Lower lobe of right lung (tissue), 2 donors: Measurements from ENCODE around the gene WLS. TPM values are rescaled to one million over a fixed set of nuclear protein-coding genes. Genes with fewer than 3 reads are reported as not detected.
A peak's percentile ranks its signal among the peaks of the same experiment; 100 is the strongest.

Experiments
- ATAC-seq, 2 donors: fragments of 200-7000 bp; cut with Tn5 transposase; one replicate each; pipeline ENCODE4 v1.9.1; 2020 to 2022; ENCODE audit warnings: mild to moderate bottlenecking in 2 of 2, moderate library complexity in 2 of 2
- DNase-seq: peaks from one replicate; pipeline ENCODE4 v3.0.0-alpha.2; 2020
- H3K27ac ChIP-seq: fragments of 200-600 bp; one replicate; pipeline ENCODE4 v1.8.0; 2022
- H3K27me3 ChIP-seq: fragments of 200-600 bp; one replicate; pipeline ENCODE4 v1.8.0; 2022; ENCODE audit warnings: low read depth
- H3K36me3 ChIP-seq: fragments of 200-600 bp; one replicate; pipeline ENCODE4 v1.8.0; 2022; ENCODE audit warnings: mild to moderate bottlenecking
- H3K4me1 ChIP-seq: fragments of 200-600 bp; one replicate; pipeline ENCODE4 v1.8.0; 2022
- H3K4me3 ChIP-seq: fragments of 200-600 bp; one replicate; pipeline ENCODE4 v1.8.0; 2022; ENCODE audit warnings: mild to moderate bottlenecking
- H3K9me3 ChIP-seq: fragments of 200-600 bp; one replicate; pipeline ENCODE4 v1.8.0; 2022
- intact Hi-C: fragments of 100-400 bp; cut with DNase I; formaldehyde crosslinking; loops from one replicate; pipeline ENCODE4 v1.11.0; 2022
- total RNA-seq: library from RNA; stranded (reverse); fragmentation: NEBNext Ultra II Directional; extraction: Animal tissue kit (Norgen Biotek cat#: 25700); gene quantifications from one replicate; pipeline ENCODE4 v1.2.1, GENCODE V29; 2021
- TF ChIP-seq, protein P1 (sequence below): fragments of 200-600 bp; IDR thresholded peaks from one replicate; pipeline ENCODE4 v1.8.0; 2022; ENCODE audit warnings: antibody characterized with exemption, mild to moderate bottlenecking
- donor health status: DM: no; HTN: yes; CAD: no; lungs with severe emphysema.

The WLS gene
- total RNA-seq, 1 donor from 2014 or later, result 85.2 TPM

DNA sequence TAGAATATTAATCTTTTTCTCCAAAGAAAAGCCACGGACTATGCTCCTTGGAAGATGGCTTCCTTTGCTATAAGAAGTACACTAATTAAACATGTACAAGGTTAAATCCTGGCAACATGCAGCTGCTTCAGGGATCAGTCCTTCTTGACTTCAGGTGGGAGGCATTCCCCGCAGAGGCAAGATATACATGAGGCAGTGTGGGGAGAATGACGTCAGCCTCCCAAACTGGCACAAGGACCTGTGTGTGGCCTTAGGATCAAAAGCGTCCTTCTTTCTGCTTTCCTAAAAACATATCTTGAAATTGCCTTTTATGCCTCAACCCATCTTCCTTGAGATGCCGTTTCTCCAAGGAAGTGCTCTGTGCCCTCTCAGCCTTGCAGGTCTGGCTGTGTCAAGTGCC, 90.3 kb downstream of the WLS start:
- no peak overlapping the region for H3K4me3 ChIP-seq
- H3K27me3 ChIP-seq, result no peaks in the 10 kb centered on the region
- DNase-seq (no peak), ATAC-seq (peak; percentile 31 to 58)
- peaks cover 36% of the 10 kb centered on the region for H3K36me3 ChIP-seq
- peaks cover 15% of the 10 kb centered on the region for H3K4me1 ChIP-seq
- intact Hi-C loops, result no loop called here
- TF ChIP-seq, protein P1, sequence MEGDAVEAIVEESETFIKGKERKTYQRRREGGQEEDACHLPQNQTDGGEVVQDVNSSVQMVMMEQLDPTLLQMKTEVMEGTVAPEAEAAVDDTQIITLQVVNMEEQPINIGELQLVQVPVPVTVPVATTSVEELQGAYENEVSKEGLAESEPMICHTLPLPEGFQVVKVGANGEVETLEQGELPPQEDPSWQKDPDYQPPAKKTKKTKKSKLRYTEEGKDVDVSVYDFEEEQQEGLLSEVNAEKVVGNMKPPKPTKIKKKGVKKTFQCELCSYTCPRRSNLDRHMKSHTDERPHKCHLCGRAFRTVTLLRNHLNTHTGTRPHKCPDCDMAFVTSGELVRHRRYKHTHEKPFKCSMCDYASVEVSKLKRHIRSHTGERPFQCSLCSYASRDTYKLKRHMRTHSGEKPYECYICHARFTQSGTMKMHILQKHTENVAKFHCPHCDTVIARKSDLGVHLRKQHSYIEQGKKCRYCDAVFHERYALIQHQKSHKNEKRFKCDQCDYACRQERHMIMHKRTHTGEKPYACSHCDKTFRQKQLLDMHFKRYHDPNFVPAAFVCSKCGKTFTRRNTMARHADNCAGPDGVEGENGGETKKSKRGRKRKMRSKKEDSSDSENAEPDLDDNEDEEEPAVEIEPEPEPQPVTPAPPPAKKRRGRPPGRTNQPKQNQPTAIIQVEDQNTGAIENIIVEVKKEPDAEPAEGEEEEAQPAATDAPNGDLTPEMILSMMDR, result no peak
- no peaks in the 10 kb centered on the region for H3K9me3 ChIP-seq
- H3K27ac ChIP-seq, result peak overlapping the region; percentile 65

DNA sequence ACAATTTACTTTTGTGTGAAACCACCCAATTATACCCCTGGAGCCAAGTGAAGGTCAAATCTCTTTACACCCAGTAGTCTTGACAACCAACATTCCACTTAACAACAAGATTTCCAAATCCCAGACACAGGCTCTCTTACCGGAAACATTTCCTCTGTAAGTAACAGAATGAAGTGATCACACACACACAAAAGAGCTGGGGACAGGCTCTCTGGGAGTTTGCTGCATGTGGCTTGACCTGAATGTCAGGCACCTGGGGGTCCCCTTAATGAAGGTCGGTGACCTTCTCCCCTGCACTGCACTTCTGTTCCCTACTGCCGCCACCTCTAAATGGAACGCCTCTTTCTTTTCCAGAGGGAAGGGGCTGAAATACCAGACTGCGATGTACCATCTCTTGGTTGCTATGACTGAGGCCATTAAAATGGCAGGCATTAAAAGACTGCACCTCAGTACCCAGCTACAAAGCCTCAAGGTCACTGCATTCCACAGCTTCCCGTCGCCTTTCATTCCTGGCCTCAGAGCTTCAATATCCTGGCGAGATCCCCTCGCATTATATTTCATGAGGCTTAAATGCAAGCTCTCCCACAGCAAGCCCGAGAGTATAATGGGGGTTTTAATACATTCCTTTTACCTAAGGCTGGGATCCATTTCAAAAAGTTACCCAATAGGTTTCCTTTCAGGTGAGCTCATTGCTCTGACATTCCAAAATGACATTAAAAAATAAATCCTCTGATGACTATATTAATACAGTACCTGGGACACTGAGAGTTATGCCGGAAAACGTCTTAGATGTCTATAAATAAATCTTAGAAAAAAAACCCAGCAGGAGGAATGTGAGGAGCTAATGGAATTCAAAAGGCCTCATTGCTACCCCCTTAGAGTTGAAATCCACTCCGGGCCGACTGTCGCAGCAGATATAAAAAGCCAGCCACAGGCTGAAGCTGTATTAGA, 91.0 kb downstream of the WLS start:
- TF ChIP-seq, protein P1, result no peak
- intact Hi-C loops, result no loop called here
- H3K4me1 ChIP-seq, result peaks cover 15% of the 10 kb centered on the region
- no peak overlapping the region for H3K4me3 ChIP-seq
- DNase-seq, result no peak
- no peaks in the 10 kb centered on the region for H3K27me3 ChIP-seq
- H3K36me3 ChIP-seq, result peaks cover 36% of the 10 kb centered on the region
- peak overlapping the region; percentile 65 for H3K27ac ChIP-seq
- H3K9me3 ChIP-seq, result no peaks in the 10 kb centered on the region
- ATAC-seq, result peak; percentile 80 to 83

DNA sequence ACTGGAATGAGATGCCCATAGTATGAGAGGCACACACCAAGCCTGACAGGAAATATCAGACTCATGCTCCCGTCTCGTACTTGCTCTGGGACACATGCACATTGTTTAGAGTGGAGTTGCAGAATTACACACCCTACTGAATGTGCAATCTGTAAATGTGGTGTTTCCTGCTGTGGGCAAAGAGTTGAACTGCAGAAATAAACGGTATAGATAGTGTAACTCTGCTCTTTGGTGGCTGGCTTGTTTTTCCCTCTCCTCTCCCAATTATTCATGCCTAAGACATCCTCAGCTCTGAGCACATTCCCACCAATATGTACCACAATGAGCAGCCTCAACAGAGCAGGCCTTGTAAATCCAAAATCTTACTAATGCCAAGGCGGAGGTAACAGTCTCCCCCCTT, 91.8 kb downstream of the WLS start:
- DNase-seq, result no peak
- Histone ChIP-seq H3K27ac (no peak overlapping the region), H3K27me3 (no peaks in the 10 kb centered on the region), H3K36me3 (peaks cover 41% of the 10 kb centered on the region), H3K4me3 (no peak overlapping the region), H3K9me3 (no peaks in the 10 kb centered on the region), H3K4me1 (peaks cover 15% of the 10 kb centered on the region)
- ATAC-seq, result no peak
- TF ChIP-seq, protein P1, result no peak
- intact Hi-C loops, result no loop called here

DNA sequence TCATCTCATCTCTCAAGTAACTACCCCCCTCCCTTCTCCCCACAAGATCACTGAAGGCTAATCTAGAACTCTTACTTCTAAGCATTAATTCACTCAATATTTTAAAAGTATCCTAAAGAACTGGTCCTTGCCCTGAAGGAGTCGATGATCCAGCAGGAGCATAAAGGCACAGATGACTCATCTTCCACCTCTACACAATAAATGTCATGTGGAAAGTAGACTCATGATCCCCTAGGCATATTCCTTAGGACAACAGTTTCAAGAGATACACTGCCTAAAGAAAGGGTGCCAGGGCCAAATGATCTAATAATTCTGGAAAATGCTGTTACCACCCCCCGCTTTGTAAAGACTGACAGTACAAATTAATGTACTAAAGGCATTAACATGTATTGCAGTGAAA, 96.1 kb downstream of the WLS start:
- H3K9me3 ChIP-seq, result no peaks in the 10 kb centered on the region
- ATAC-seq (no peak), DNase-seq (no peak)
- H3K4me3 ChIP-seq, result no peak overlapping the region
- TF ChIP-seq, protein P1, result no peak
- H3K27me3 ChIP-seq, result no peaks in the 10 kb centered on the region
- H3K27ac ChIP-seq, result no peak overlapping the region
- peaks cover 45% of the 10 kb centered on the region for H3K36me3 ChIP-seq
- intact Hi-C loops, result no loop called here
- peaks cover under 1% of the 10 kb centered on the region for H3K4me1 ChIP-seq

DNA sequence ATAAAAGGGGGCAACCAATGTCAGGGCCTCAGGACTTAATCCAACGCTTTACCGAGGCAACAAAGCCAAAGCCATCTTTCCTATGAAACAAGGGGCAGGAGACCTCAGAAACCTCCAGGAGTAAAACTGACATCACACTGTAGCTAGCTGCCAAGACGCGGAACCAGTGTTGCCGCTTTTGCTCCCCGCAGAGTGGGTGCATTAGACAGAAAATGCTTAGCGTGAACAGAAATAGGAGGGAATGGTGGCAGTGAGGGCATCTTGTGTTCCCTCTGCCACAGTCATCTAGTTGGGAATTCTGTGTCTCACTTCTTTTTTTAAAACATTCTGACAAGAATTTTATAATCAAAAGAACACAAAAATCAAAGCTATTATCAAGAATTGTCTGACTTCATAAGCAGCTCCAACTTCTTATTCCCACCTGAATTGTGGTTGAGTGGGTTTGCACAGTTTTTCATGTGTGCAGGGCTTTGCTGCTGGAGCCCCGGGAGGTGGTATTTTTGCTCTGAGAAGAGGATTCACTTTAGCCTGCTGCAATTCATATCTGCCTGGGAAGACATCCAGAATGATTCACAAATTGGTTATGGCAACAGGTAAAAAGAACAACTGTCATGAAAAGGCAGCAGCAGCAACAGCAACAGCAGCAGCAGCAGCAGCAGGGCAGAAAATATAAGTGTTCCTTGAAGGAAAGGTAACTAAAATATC, 99.7 kb downstream of the WLS start:
- DNase-seq (no peak), ATAC-seq (no peak)
- TF ChIP-seq, protein P1, result no peak
- H3K4me1 ChIP-seq, result no peaks in the 10 kb centered on the region
- H3K27ac ChIP-seq, result no peak overlapping the region
- intact Hi-C loops, result no loop called here
- no peaks in the 10 kb centered on the region for H3K27me3 ChIP-seq
- peaks cover 58% of the 10 kb centered on the region for H3K36me3 ChIP-seq
- no peak overlapping the region for H3K4me3 ChIP-seq
- no peaks in the 10 kb centered on the region for H3K9me3 ChIP-seq
